ENCODE data around the gene PCNX2. TPM values are rescaled to one million over a fixed set of nuclear protein-coding genes. Genes with fewer than 3 reads are reported as not detected.

PCNX2 gene
- total and polyA plus RNA-seq, 8 donors: 5.5 to 25.9 (median 8.7) TPM

GRCh38 chr1:233022246-233022645 lies 273.3 kb downstream of the PCNX2 start:
- no peak for FAIRE-seq
- no peak overlapping the region for H3K27ac ChIP-seq
- WGBS, 2 donors: 96 to 100% methylated on average over 2 of the region's 2 CpGs
- H3K4me3 ChIP-seq: no peak overlapping the region
- ATAC-seq: no peak
- H3K9me3 ChIP-seq: no peaks in the 10 kb centered on the region
- H3K4me1 ChIP-seq: peaks cover 5 to 11% (median 10%) of the 10 kb centered on the region in 3 donors
- H3K36me3 ChIP-seq: no peaks in the 10 kb centered on the region
- no peak for DNase-seq
- intact Hi-C loops (cut with DNase I): loop anchor here in 2 of 3 donors (5.0 to 10.0 kb wide), 2 partner anchors 385 to 387 kb away; partner anchors contain the start of gene SIPA1L2 (in 1 of the 2)
- TF ChIP-seq CTCF (IDR thresholded peaks at IDR 0.05): no peak
- no peaks in the 10 kb centered on the region for H3K27me3 ChIP-seq

- FAIRE-seq: no peak
- 31 to 35% methylated on average over 8 of the region's 8 CpGs for WGBS, 2 donors
- H3K9me3 ChIP-seq: no peaks in the 10 kb centered on the region
- TF ChIP-seq CTCF (IDR thresholded peaks at IDR 0.05): no peak
- H3K27me3 ChIP-seq: no peaks in the 10 kb centered on the region
- no peak overlapping the region for H3K27ac ChIP-seq
- intact Hi-C loops (cut with DNase I): loop anchor here in 2 of 3 donors (5.0 to 10.0 kb wide), 2 partner anchors 383 to 386 kb away; partner anchors contain the start of gene SIPA1L2 (in 1 of the 2)
- no peaks in the 10 kb centered on the region for H3K36me3 ChIP-seq
- peak in 4 of 6 donors; percentile 11 to 31 (median 28) for DNase-seq
- H3K4me3 ChIP-seq: no peak overlapping the region
- ATAC-seq: peak; percentile 57 to 75 (median 68)
- peaks cover 5 to 11% (median 10%) of the 10 kb centered on the region in 3 donors for H3K4me1 ChIP-seq
These were observed 275.1 kb downstream of the PCNX2 start for GRCh38 chr1:233020426-233020825.

GRCh38 chr1:233019778-233020325 lies 275.7 kb downstream of the PCNX2 start:
- intact Hi-C loops (cut with DNase I): loop anchor here in 2 of 3 donors (5.0 to 10.0 kb wide), 2 partner anchors 383 to 385 kb away; partner anchors contain the start of gene SIPA1L2 (in 1 of the 2)
- FAIRE-seq (no peak), ATAC-seq (peak; percentile 46 to 70 (median 60)), DNase-seq (no peak)
- Histone ChIP-seq H3K36me3 (no peaks in the 10 kb centered on the region), H3K9me3 (no peaks in the 10 kb centered on the region), H3K27ac (no peak overlapping the region), H3K4me1 (peaks cover 5 to 11% (median 10%) of the 10 kb centered on the region in 3 donors), H3K27me3 (no peaks in the 10 kb centered on the region), H3K4me3 (no peak overlapping the region)
- TF ChIP-seq CTCF (IDR thresholded peaks at IDR 0.05): no peak
- WGBS, 2 donors: 44 to 48% methylated on average over 12 of the region's 12 CpGs

- Histone ChIP-seq H3K27ac (no peak overlapping the region), H3K36me3 (no peaks in the 10 kb centered on the region), H3K4me1 (peaks cover 5 to 11% (median 10%) of the 10 kb centered on the region in 3 donors), H3K27me3 (no peaks in the 10 kb centered on the region), H3K9me3 (no peaks in the 10 kb centered on the region), H3K4me3 (no peak overlapping the region)
- ATAC-seq (no peak), DNase-seq (no peak), FAIRE-seq (no peak)
- intact Hi-C loops (cut with DNase I): no loop called here
- WGBS, 2 donors: 98 to 99% methylated on average over 3 of the region's 3 CpGs
- no peak for TF ChIP-seq CTCF (IDR thresholded peaks at IDR 0.05)
These were observed 276.4 kb downstream of the PCNX2 start for GRCh38 chr1:233019083-233019482.

GRCh38 chr1:233016798-233017197 lies 278.7 kb downstream of the PCNX2 start:
- ATAC-seq (no peak), DNase-seq (no peak), FAIRE-seq (no peak)
- Histone ChIP-seq H3K9me3 (no peaks in the 10 kb centered on the region), H3K27ac (no peak overlapping the region), H3K36me3 (no peaks in the 10 kb centered on the region), H3K4me3 (no peak overlapping the region), H3K4me1 (peaks cover 5 to 11% (median 10%) of the 10 kb centered on the region in 3 donors), H3K27me3 (no peaks in the 10 kb centered on the region)
- TF ChIP-seq CTCF (IDR thresholded peaks at IDR 0.05): no peak
- 47% methylated on average over 6 of the region's 6 CpGs for WGBS, 2 donors
- intact Hi-C loops (cut with DNase I): no loop called here
